Neural cell (in vitro differentiated cells): Measurements from ENCODE around the gene FAM78B. TPM values are rescaled to one million over a fixed set of nuclear protein-coding genes. Genes with fewer than 3 reads are reported as not detected.

Source experiments
- H2AFZ ChIP-seq: fragments of 200-600, 300-800 bp; sonication (generic), shearing (Covaris generic); 2 replicates; pipeline ENCODE4 v1.6.0; 2014; ENCODE audit warnings: low read depth, mild to moderate bottlenecking, antibody characterized with exemption, low read length, moderate library complexity
- H3F3A ChIP-seq: fragments of 200-600 bp; shearing (Covaris generic); 2 replicates; pipeline ENCODE4 v1.6.1; 2016; ENCODE audit warnings: mild to moderate bottlenecking, moderate library complexity, mixed read lengths, antibody characterized with exemption, low read length; ENCODE audit not compliant: insufficient read depth, poor library complexity, severe bottlenecking
- H3K27ac ChIP-seq: fragments of 200-600, 300-800 bp; sonication (generic), shearing (Covaris generic); 2 replicates; pipeline ENCODE4 v1.5.1; 2014; ENCODE audit warnings: mild to moderate bottlenecking, low read length, moderate library complexity
- H3K27me3 ChIP-seq: fragments of 300-800, 200-600 bp; sonication (generic), shearing (Covaris generic); 2 replicates; pipeline ENCODE4 v1.6.0; 2014; ENCODE audit warnings: mild to moderate bottlenecking, low read depth, low read length, moderate library complexity; ENCODE audit not compliant: insufficient read depth
- H3K36me3 ChIP-seq: fragments of 300-800, 200-600 bp; sonication (generic), shearing (Covaris generic); 2 replicates; pipeline ENCODE4 v1.5.1; 2014; ENCODE audit warnings: mild to moderate bottlenecking, antibody characterized with exemption, low read length, moderate library complexity; ENCODE audit not compliant: insufficient read depth
- H3K4me2 ChIP-seq: fragments of 300-800, 200-600 bp; sonication (generic), shearing (Covaris generic); 2 replicates; pipeline ENCODE4 v1.6.0; 2014; ENCODE audit warnings: mild to moderate bottlenecking, low read length
- H3K4me3 ChIP-seq: fragments of 300-800, 200-600 bp; sonication (generic), shearing (Covaris generic); 2 replicates; pipeline ENCODE4 v1.5.1; 2014; ENCODE audit warnings: mild to moderate bottlenecking, low read length, moderate library complexity
- H3K79me2 ChIP-seq: fragments of 200-600 bp; shearing (Covaris generic); replicated peaks from 2 replicates; pipeline ENCODE4 v1.6.0; 2014; ENCODE audit warnings: mild to moderate bottlenecking, low read length, moderate library complexity; ENCODE audit not compliant: insufficient read depth
- H3K9ac ChIP-seq: fragments of 300-800, 200-600 bp; sonication (generic), shearing (Covaris generic); 2 replicates; pipeline ENCODE4 v1.6.1; 2016; ENCODE audit warnings: mild to moderate bottlenecking, low read length, mixed read lengths
- H3K9me2 ChIP-seq: fragments of 200-600 bp; shearing (Covaris generic); 2 replicates; pipeline ENCODE4 v1.6.1; 2016; ENCODE audit warnings: mild to moderate bottlenecking, low read length, mixed read lengths; ENCODE audit not compliant: insufficient read depth
- H3K9me3 ChIP-seq: fragments of 200-600, 300-800 bp; sonication (generic), shearing (Covaris generic); 2 replicates; pipeline ENCODE4 v1.6.1; 2016; ENCODE audit warnings: mild to moderate bottlenecking, mixed run types, low read length, moderate library complexity, mixed read lengths
- H4K20me1 ChIP-seq: fragments of 200-600 bp; shearing (Covaris generic); 2 replicates; pipeline ENCODE4 v1.6.1; 2016; ENCODE audit warnings: mild to moderate bottlenecking, mixed run types; ENCODE audit not compliant: insufficient read depth
- CTCF ChIP-seq: fragments of 450-650 bp; IDR thresholded peaks from 2 replicates; pipeline ENCODE4 v1.5.1; 2014; ENCODE audit warnings: antibody characterized with exemption, mild to moderate bottlenecking, moderate library complexity; ENCODE audit not compliant: poor library complexity, severe bottlenecking
- EP300 ChIP-seq: fragments of 450-650 bp; conservative IDR thresholded peaks from 2 replicates; pipeline ENCODE4 v1.6.1; 2014; ENCODE audit warnings: antibody characterized with exemption, mild to moderate bottlenecking, moderate library complexity; ENCODE audit not compliant: poor library complexity, severe bottlenecking
- EZH2 ChIP-seq: fragments of 200-600, 300-800 bp; shearing (Covaris generic), sonication (generic); IDR thresholded peaks from 2 replicates; pipeline ENCODE4 v1.6.1; 2014; ENCODE audit warnings: antibody characterized with exemption, low read length, borderline replicate concordance, mild to moderate bottlenecking; ENCODE audit not compliant: insufficient read depth, poor library complexity, severe bottlenecking
- MXI1 ChIP-seq: fragments of 450-650 bp; conservative IDR thresholded peaks from 2 replicates; pipeline ENCODE4 v1.6.1; 2014; ENCODE audit warnings: antibody characterized with exemption, mild to moderate bottlenecking; ENCODE audit not compliant: poor library complexity, severe bottlenecking
- POLR2AphosphoS5 ChIP-seq: IDR thresholded peaks from 2 replicates; pipeline ENCODE4 v1.6.1; 2012
- RAD21 ChIP-seq: fragments of 450-650 bp; conservative IDR thresholded peaks from 2 replicates; pipeline ENCODE4 v1.6.1; 2014; ENCODE audit warnings: antibody characterized with exemption, mild to moderate bottlenecking, moderate library complexity
- SMC3 ChIP-seq: fragments of 450-650 bp; conservative IDR thresholded peaks from 2 replicates; pipeline ENCODE4 v1.6.1; 2014; ENCODE audit warnings: antibody characterized with exemption, mild to moderate bottlenecking, moderate library complexity; ENCODE audit not compliant: poor library complexity
- TAF1 ChIP-seq: IDR thresholded peaks from 2 replicates; pipeline ENCODE4 v1.6.1; 2012; ENCODE audit warnings: low read depth
- polyA plus RNA-seq: library from polyadenylated mRNA; depleted of rRNA; stranded (reverse); fragments of >200 nt; gene quantifications from 2 replicates; pipeline ENCODE4 v1.2.3, GENCODE V29; 2014
- TF ChIP-seq, protein P1 (sequence below): IDR thresholded peaks from 2 replicates; pipeline ENCODE4 v1.6.1; 2012; ENCODE audit warnings: borderline replicate concordance

FAM78B gene
- polyA plus RNA-seq, 1 donor from 2014 or later = 2.4 TPM

- TF ChIP-seq RAD21 (no peak), SMC3 (no peak), EZH2 (no peak), CTCF (no peak), EP300 (no peak), TAF1 (no peak), MXI1 (no peak), POLR2AphosphoS5 (no peak)
- TF ChIP-seq, protein P1, sequence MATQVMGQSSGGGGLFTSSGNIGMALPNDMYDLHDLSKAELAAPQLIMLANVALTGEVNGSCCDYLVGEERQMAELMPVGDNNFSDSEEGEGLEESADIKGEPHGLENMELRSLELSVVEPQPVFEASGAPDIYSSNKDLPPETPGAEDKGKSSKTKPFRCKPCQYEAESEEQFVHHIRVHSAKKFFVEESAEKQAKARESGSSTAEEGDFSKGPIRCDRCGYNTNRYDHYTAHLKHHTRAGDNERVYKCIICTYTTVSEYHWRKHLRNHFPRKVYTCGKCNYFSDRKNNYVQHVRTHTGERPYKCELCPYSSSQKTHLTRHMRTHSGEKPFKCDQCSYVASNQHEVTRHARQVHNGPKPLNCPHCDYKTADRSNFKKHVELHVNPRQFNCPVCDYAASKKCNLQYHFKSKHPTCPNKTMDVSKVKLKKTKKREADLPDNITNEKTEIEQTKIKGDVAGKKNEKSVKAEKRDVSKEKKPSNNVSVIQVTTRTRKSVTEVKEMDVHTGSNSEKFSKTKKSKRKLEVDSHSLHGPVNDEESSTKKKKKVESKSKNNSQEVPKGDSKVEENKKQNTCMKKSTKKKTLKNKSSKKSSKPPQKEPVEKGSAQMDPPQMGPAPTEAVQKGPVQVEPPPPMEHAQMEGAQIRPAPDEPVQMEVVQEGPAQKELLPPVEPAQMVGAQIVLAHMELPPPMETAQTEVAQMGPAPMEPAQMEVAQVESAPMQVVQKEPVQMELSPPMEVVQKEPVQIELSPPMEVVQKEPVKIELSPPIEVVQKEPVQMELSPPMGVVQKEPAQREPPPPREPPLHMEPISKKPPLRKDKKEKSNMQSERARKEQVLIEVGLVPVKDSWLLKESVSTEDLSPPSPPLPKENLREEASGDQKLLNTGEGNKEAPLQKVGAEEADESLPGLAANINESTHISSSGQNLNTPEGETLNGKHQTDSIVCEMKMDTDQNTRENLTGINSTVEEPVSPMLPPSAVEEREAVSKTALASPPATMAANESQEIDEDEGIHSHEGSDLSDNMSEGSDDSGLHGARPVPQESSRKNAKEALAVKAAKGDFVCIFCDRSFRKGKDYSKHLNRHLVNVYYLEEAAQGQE = no peak
- Histone ChIP-seq H3K9ac (no peak overlapping the region), H4K20me1 (no peaks in the 10 kb centered on the region), H2AFZ (no peak overlapping the region), H3K4me3 (peak overlapping the region; percentile 4), H3K9me3 (no peaks in the 10 kb centered on the region), H3K36me3 (no peaks in the 10 kb centered on the region), H3K27ac (no peak overlapping the region), H3F3A (no peaks in the 10 kb centered on the region), H3K27me3 (no peaks in the 10 kb centered on the region), H3K79me2 (no peaks in the 10 kb centered on the region), H3K9me2 (no peaks in the 10 kb centered on the region), H3K4me2 (no peak overlapping the region)
These were observed 30.0 kb downstream of the FAM78B start for GRCh38 chr1:166136699-166137401.

DNA sequence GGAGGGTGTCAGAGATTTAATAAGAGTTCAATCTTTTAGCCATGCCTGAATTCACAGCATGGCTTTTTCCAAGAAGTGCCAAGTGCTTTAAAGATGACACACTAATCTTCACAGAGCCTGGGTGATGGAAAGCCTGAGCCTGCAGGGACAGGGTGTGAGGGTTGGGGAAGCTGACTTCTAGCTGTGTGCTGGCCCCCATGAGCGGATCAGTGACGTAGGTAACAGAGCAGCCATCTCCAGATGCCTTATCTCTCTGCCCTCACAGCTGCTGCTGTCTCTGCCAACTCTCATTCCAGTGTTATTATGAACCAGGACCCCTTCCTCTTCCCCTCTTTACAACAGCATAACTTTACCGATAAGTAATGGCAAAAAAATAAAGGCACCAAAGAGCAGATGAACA lies 30.6 kb downstream of the FAM78B start:
- Histone ChIP-seq H2AFZ (no peak overlapping the region), H3K79me2 (no peaks in the 10 kb centered on the region), H3K27me3 (no peaks in the 10 kb centered on the region), H3K36me3 (no peaks in the 10 kb centered on the region), H3K4me2 (no peak overlapping the region), H3K9ac (no peak overlapping the region), H3K4me3 (peak overlapping the region; percentile 4), H3K9me2 (no peaks in the 10 kb centered on the region), H3K9me3 (no peaks in the 10 kb centered on the region), H4K20me1 (no peaks in the 10 kb centered on the region), H3K27ac (no peak overlapping the region), H3F3A (no peaks in the 10 kb centered on the region)
- TF ChIP-seq TAF1 (no peak), MXI1 (no peak), CTCF (no peak), SMC3 (no peak), POLR2AphosphoS5 (no peak), RAD21 (no peak), EZH2 (no peak), EP300 (no peak)
- TF ChIP-seq, protein P1 = no peak
